ENCODE data around the gene NHSL2.

Gene NHSL2

GRCh38 chrX:72026341-72027023 is 115.8 kb downstream of the NHSL2 start:
- no peak for TF ChIP-seq CTCF (IDR thresholded peaks at IDR 0.05)
- no peak for TF ChIP-seq ZFX (IDR thresholded peaks at IDR 0.05; ENCODE audit: borderline replicate concordance)
- H3K27ac ChIP-seq = no peak overlapping the region

GRCh38 chrX:72027024-72027913 is 116.6 kb downstream of the NHSL2 start:
- no peak for TF ChIP-seq CTCF (IDR thresholded peaks at IDR 0.05)
- TF ChIP-seq ZFX (IDR thresholded peaks at IDR 0.05; ENCODE audit: borderline replicate concordance) = no peak
- H3K27ac ChIP-seq = no peak overlapping the region

GRCh38 chrX:72027914-72028307 is 117.3 kb downstream of the NHSL2 start:
- no peak overlapping the region for H3K27ac ChIP-seq
- TF ChIP-seq CTCF (IDR thresholded peaks at IDR 0.05) (no peak), ZFX (IDR thresholded peaks at IDR 0.05; ENCODE audit: borderline replicate concordance) (no peak)

- TF ChIP-seq ZFX (IDR thresholded peaks at IDR 0.05; ENCODE audit: borderline replicate concordance) = no peak
- TF ChIP-seq CTCF (IDR thresholded peaks at IDR 0.05) = no peak
- H3K27ac ChIP-seq = no peak overlapping the region
Measured at GRCh38 chrX:72028701-72029470, 118.2 kb downstream of the NHSL2 start.

- H3K27ac ChIP-seq = no peak overlapping the region
- TF ChIP-seq CTCF (IDR thresholded peaks at IDR 0.05) (no peak), ZFX (IDR thresholded peaks at IDR 0.05; ENCODE audit: borderline replicate concordance) (no peak)
Measured at GRCh38 chrX:72029483-72030411, 119.1 kb downstream of the NHSL2 start.

GRCh38 chrX:72030431-72030830 is 119.8 kb downstream of the NHSL2 start:
- H3K27ac ChIP-seq = no peak overlapping the region
- TF ChIP-seq CTCF (IDR thresholded peaks at IDR 0.05) (no peak), ZFX (IDR thresholded peaks at IDR 0.05; ENCODE audit: borderline replicate concordance) (no peak)

All from 22Rv1 (cell line).